Inflammatory macrophage treated with lipopolysaccharide for 4 hours (primary cell): ENCODE measurements around the gene TMEM116.

ENCODE experiments used
- DNase-seq: peaks from one replicate; pipeline ENCODE4 v3.0.0-alpha.2; 2020

Gene TMEM116

DNA sequence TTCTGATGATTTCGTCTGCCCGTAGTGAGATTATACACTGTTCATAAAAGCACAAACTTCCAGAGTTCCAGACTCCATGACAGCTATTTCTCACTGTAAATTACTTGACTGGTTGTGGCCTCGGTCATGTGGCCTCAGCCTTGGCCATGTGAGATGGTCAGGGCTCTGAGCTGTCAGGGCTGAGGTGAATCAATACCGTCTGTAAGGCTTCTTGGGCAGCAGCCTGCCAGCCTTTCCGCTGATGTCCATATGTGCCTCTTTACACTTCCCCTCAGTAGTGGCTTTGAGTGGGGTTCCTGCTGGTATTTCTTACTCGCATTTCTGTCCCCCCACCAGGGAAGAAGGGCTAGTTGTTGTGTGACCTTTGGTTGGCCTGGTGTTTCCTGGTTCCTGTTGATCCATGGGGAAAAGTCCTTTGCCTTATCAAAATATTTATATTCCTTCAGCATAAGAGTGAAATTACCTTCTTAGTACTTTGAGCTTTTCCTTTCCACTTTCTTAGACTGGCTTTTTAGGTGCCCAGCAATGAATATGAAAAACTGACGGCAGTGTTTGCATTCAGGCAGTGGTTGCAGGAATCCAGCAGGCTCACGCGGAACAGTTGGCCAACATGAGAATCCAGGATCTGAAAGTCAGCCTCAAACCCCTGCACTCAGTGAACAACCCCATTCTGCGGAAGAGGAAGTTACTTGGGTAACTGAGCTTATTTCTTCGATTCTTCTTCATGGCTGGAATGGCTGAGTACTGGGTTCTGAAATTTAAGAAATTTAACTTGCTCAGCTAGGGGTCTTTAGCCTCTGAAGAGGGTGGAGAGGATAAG, 124.8 kb downstream of the TMEM116 start:
- DNase-seq: peak; percentile 85

- DNase-seq: peak; percentile 64
Measured at GRCh38 chr12:111886662-111887545, 126.1 kb downstream of the TMEM116 start.

DNA sequence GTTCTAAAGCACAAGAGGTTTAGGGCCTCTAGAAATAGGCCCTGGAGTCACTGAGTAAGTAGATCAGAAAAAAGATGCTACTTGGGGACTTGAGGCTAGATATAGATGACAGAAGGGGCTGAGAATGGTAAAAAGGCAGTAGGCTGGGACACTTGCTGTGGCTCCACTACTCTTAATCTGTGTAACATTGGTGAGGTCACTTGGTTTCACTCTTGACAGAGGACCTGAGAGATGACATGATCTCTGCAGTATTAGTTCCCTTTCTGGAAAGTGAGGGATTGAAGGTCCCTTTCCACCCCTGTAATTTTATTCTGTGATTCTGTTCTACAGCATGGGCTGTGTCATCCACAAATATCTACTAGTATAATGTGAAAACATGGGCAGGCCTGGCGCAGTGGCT, 131.2 kb downstream of the TMEM116 start:
- DNase-seq: peak; percentile 53
